HG02943 (cell line): Measurements from ENCODE around the gene CCDC183.
"Not testable (repeated sequence)": the region's sequence is repeated elsewhere in the genome, so short reads cannot be mapped to it uniquely, and the experiment has no call there.

Experiments
- ATAC-seq: cut with Tn5 transposase; IDR thresholded peaks from one replicate; pipeline ENCODE4 v1.9.1; 2021; ENCODE audit warnings: mild to moderate bottlenecking, low read depth, moderate library complexity; ENCODE audit not compliant: unreplicated experiment

CCDC183 gene

DNA sequence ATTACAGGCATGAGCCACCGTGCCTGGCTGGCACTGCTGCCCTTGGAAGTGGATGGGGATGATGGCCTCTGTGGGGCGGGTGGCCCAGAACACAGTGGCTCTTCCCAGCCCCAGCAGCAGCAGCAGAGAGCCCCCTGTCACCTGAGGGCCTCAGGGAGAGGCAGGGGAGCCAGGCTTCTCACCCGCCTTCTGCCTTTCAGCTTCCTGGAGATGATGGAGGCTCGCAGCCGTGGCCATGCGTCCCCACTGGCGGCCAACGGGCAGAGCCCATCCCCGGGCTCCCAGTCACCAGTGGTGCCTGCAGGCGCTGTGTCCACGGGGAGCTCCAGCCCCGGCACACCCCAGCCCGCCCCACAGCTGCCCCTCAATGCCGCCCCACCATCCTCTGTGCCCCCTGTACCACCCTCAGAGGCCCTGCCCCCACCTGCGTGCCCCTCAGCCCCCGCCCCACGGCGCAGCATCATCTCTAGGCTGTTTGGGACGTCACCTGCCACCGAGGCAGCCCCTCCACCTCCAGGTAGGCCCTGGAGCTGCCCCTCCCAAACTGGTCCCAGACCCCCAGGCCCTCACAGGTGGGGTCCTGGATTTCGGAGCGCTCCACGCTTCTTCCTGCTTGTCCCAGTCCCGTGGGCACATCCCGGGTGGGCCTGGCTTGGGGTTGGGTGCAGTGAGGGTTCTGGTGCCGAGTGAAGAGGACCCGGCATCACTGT is 41.2 kb downstream of the CCDC183 start:
- ATAC-seq, result no peak

DNA sequence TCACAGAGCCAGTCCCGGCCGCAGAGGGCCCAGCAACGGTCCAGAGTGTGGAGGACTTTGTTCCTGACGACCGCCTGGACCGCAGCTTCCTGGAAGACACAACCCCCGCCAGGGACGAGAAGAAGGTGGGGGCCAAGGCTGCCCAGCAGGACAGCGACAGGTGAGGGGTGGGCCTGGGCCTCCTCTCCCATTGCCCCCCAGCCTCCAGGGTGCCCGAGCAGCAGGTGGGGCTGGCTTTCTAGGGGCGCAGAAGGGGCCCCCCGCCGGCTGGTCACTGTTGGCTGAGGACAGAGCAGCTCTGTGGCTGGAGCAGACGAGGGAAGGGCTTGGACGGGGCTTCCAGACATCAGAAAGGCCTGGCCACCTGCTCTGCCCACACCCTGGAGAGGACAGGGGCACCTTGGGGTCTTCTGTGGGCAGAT is 41.7 kb downstream of the CCDC183 start:
- ATAC-seq, result not testable (repeated sequence)

DNA sequence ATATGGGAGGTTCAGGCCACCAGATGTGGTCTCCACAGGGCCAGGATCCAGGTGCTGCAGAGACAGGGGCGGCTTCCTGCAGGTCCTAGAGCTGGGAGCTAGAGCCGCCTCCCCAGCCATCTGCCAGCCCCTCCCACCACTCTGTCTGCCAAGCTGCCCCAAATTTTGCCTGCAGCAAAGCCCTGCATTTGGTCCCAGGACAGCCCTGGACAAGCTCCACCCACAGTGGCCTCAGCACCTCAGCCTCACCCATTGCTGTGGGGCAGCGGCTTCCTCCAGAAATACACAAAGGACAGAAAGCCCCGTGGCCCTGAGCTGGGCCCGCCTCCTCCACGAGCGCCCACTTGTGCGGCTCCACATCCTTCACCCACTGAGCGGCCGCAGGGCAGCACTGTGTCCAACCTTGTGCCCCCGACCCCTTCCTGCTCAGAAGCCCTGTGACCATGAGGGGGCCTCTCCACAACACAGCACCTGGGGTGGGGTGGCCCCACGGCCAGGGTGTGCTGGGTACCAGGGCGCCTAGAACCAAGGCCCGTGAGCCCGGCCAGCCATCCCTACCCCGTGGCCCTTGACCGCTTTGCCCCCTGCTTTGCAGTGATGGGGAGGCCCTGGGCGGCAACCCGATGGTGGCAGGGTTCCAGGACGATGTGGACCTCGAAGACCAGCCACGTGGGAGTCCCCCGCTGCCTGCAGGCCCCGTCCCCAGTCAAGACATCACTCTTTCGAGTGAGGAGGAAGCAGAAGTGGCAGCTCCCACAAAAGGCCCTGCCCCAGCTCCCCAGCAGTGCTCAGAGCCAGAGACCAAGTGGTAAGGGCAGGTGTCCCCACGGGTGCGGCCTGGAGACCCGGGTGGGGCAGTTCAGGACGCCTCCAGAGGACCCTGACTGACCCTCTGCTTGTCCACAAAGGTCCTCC is 42.4 kb downstream of the CCDC183 start:
- no peak for ATAC-seq

DNA sequence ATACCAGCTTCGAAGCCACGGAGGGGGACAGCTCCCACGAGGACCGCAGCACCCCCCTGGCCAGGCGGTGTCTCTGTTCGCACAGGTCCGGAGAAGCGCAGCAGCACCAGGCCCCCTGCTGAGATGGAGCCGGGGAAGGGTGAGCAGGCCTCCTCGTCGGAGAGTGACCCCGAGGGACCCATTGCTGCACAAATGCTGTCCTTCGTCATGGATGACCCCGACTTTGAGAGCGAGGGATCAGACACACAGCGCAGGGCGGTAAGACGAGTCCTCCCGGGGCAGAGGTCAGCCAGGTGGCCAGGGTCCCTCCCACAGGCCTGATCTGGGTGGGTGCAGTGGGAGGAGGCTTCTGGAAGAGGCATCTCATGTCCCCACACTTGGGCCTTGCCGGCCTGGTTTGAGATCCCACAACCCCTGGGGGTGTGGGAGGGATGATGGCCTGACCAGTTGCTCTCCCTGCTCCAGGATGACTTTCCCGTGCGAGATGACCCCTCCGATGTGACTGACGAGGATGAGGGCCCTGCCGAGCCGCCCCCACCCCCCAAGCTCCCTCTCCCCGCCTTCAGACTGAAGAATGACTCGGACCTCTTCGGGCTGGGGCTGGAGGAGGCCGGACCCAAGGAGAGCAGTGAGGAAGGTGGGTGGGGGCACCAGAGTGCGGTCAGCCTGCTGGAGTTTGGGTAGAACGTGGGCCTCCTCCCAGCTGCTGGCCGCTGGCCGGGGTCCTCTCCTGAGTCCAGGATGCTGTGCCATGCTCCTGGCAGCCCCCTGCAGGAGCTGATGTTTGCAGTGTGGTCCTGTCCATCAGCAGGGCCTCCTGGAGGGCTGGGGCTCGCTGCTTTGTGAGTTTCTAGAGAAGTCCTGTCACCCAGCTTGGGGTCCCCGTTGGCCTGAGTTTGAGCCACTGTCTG is 43.3 kb downstream of the CCDC183 start:
- no peak for ATAC-seq

DNA sequence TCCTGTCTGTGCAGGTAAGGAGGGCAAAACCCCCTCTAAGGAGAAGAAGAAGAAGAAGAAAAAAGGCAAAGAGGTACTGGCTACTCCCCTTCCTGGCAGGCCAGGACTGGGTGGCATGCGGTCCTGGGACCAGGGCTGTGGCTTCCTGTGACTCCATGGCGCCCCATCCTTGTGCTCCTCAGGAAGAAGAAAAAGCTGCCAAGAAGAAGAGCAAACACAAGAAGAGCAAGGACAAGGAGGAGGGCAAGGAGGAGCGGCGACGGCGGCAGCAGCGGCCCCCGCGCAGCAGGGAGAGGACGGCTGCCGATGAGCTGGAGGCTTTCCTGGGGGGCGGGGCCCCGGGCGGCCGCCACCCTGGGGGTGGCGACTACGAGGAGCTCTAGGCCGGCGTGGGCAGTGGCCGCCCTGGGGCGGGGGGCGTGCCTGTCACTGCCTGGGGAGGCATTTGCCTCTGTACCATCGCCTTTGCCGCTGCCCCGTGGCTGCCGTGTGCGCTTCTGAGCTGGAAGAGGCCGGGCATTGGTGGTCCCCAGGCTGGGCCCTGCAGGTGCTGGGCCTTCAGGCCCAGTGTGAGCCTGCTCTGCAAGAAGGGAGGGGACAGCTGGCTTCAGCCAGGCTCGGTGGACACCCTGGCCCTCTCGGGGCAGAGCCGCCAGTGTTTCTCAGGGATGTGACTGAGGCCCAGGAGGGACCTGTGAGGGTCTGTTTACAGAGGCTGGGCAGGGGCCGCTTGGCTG is 44.2 kb downstream of the CCDC183 start:
- no peak for ATAC-seq

DNA sequence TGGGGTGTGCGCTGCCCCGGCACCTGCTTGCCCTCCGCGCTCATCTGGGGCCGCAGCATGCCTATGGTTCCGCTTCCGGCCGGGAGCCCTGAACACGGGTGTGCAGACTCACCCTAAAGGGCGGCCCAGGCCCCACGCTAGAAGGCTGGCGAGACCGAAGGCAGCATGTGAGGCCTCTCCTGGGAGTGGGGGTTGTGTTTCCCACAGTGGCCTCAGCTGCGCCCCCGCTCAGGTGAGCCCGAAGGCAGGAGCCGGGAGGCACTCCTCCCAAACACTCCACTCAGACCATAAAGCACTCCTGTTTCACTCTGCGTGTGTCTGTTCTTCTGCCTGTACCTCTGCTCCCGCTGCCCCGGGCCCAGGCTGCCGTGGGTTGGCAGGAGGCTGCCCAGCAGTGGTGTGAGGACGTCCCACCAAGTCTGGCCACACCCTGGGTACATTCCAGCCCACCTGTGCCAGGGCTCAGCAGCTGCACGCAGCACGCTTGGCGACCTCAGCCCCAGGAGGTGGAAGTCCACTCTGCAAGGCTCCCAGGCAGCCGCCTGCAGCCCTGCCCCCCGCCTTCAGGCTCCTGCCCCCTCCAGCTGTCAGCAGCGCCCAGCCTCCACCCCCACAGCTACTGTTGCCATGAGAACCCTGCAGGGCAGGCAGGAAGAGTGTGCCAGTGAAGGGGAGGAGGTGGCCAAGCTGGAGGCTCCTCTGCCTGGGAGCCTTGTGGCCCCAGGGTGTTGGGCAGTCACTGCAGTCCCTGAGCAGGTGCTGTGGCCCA is 44.9 kb downstream of the CCDC183 start:
- no peak for ATAC-seq

DNA sequence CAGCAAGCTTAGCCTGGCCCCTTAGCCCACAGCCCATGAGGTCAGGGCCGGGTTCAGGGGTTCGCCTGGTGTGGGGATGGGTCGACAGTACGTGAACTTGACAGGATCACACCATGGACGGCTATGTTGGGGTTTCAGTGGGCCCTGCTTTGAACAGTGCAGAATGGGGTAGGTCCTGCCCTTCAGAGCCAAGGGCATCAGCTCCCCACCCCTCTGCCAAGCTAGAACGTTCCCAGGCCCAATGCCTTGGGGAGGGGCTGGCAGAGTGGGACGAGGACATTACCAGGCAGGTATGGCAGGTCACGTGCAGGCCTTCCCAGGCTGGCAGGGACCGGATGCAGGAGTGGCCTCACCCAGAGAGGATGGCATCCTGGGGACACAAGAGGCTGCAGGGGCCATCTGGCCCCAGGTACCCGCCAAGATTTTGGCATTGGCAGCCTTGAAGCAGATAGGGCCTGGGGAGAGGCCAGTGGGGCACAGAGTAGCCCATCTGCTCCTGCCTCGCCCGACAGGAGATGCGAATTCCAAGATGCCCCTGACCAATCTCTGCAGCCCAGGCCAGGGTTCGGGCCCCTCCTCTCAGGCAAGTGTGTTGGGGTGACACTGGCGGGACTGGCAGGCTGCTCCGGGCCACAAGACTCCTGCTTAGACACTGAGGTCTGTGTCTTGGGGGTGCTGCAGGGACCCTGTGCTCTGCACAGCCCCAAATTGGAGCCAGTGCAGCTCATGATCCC is 45.7 kb downstream of the CCDC183 start:
- ATAC-seq, result not testable (repeated sequence)

DNA sequence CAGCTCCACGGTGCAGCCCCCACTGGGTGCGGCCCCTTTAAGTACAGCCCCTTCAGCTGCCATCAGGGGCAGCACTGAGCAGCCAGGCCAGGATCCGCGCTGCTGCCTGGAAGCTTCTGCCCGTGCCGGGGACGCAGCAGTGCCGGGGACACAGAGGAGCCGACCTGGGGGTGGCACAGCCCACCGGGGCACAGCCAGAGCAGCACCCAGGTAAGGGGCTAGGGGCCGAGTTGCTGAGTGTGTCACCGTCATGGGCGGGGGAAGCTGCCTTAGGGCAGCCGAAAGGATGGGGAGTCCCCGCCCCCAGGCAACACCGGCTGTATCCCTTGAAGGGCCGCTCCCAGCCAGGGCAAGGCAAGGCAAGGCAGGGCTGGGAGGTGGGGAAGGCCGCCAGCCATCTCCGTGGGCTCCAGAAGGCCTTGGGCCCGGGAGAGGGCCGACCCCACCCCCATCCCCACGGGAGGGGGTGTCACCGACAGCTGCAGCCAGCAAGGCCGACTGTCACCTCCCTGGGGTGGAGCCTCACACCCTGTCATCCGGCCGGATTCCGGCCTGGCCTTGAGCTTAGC is 46.3 kb downstream of the CCDC183 start, which contains the start of gene AJM1:
Gene AJM1 (plus strand): TSS at position 99 of the 569 bp plus-strand sequence. CDS start 1,937 bp downstream, outside the sequence.
- peak; percentile 45 for ATAC-seq

DNA sequence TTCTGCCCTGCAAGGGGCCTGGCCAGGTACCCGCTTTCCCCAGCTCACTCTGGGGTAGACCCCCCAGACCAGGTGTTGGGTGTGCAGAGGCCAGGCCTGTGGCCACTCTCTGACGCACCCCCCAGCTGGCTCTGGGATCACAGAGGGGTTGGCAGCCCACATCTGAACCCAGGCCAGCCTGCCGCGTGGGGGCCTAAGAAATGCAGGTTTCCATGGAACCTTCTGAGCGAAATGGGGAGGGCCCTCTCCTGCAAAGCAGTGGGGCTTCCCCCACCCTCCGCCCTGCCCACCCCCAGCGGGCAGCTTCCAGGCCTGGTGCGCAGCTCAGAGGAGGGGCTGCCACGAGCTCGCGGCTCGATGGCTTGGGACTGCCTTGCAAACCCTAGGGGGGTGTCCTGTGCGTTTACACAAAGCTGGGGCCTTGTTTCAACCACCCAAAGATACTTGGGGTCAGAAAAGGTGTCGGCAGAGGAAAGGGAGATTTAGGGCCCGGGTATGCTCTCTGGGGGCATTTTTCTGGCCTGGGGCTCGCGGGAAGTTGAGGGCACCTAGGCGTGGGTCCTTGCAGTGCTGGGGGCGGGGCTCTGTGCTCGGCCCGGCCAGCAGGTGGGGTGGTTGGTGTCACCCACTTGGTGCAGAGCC is 47.1 kb downstream of the CCDC183 start:
- not testable (repeated sequence) for ATAC-seq

DNA sequence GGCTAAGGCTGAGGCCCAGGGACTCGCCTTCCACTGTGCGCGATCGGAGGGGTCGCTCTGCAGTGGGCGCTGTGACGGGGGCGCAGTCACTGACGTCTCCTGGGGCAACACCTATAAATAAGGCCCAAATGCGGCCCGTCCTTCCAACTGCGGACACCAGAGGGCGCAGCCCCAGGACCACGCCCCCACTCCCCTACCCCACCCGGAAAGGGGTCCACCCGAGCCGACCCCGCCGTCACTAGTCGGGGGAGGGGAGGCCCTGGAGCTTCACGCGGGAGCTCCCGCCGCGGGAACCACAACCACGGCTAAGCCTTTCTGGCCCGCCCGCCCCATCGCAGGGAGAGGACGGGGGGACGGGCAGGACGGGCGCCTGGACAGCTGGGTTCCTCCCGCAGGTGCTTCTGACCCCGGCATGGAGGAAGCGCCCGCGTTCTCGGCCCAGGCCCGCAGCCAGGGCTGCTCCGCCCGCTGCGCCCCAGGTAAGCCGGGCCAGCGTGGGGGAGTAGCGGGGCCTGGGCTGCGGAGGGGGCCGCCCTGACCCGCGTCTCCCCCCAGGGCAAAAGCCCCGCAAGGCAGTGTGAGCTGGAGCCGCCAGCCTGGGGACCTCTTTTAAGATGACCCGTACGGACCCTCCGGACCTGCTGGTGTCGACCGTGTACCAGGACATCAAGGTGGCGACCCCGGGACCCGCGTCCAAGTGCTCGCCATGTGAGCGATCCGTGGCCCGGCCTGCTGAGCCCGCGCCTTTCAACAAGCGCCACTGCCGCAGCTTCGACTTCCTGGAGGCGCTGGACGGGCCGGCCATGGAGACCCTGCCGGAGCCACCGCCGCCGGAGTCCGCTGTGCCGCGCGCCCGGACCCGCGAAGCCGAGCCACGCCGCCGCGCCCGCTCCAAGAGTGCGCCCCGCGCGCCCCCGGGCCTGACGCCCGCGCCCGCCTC is 47.9 kb downstream of the CCDC183 start:
- not testable (repeated sequence) for ATAC-seq

DNA sequence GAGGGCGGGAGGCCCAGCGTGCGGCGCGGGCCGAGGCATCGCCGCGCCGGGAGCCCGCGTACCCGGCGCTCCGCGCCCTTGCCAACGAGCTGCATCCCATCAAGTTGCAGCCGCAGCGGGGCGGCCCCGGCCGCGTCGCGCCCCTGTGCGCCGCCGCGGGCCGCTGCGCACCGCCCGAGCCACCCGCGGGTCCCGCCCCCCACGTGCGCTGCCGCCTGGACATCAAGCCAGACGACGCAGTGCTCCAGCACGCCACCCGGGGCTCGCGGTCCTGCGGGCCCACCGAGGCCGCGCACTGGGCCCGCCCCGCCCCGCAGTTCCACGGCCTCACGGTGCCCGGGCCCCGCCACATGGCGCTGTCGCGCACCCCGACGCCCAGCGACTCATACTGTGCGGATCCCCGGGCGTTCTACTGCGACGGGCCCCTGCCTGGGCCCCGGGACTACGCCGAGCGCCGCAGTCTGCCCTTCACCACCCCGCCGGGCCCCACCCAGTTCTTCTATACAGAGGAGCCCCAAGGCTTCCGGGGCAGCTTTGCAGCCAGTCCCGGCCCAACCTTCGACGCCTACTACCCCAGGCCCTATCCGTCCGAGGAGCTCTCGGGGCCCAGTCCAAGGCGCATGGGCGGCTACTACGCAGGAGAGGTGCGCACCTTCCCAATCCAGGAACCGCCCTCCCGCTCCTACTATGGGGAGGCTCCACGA is 48.8 kb downstream of the CCDC183 start:
- no peak for ATAC-seq

DNA sequence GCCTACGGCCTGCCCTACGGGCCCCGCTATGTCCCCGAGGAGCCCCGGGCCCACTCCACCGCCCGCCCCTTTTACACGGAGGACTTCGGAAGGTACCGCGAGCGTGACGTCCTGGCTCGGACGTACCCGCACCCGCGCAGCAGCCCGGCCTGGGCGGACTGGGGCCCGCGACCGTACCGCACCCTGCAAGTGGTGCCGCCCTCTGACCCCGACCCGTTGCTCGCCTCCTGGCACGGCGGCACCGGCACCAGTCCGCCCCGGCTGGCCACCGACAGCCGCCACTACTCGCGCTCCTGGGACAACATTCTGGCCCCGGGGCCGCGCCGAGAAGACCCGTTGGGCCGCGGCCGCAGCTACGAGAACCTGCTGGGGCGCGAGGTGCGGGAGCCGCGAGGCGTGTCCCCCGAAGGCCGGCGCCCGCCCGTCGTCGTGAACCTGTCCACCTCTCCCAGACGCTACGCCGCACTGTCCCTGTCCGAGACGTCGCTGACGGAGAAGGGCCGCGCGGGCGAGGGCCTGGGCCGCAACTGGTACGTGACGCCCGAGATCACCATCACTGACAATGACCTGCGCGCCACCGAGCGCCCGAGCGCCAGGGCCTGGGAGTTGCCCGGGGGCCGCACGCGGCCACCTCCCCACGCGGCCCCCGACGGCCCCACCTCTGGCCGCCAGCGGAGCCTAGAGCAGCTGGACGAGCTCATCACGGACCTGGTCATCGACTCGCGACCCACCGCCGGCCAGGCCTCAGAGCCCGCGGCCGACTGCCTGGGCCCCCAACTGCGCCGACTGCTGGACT is 49.5 kb downstream of the CCDC183 start:
- no peak for ATAC-seq

DNA sequence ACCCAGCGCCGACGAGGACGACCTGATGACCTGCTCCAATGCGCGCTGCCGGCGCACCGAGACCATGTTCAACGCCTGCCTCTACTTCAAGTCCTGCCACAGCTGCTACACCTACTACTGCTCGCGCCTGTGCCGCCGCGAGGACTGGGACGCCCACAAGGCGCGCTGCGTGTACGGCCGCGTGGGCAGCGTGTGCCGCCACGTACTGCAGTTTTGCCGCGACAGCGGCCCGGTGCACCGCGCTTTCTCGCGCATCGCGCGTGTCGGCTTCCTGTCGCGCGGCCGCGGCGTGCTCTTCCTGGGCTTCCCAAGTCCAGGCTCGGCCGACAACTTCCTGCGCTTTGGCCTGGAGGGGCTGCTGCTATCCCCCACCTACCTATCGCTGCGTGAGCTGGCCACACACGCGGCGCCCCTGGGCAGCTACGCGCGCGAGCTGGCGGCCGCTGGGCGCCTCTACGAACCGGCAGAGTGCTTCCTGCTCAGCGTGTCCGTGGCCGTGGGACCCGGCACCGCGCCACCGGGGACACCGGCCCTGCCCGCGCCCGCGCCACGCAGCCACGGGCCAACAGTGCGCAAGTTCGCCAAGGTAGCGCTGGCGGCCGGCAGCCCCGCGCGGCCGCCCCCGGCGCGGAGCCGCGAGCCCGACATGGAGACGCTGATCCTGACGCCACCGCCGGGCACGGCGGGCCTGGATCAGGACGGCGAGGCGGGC is 50.4 kb downstream of the CCDC183 start:
- no peak for ATAC-seq

DNA sequence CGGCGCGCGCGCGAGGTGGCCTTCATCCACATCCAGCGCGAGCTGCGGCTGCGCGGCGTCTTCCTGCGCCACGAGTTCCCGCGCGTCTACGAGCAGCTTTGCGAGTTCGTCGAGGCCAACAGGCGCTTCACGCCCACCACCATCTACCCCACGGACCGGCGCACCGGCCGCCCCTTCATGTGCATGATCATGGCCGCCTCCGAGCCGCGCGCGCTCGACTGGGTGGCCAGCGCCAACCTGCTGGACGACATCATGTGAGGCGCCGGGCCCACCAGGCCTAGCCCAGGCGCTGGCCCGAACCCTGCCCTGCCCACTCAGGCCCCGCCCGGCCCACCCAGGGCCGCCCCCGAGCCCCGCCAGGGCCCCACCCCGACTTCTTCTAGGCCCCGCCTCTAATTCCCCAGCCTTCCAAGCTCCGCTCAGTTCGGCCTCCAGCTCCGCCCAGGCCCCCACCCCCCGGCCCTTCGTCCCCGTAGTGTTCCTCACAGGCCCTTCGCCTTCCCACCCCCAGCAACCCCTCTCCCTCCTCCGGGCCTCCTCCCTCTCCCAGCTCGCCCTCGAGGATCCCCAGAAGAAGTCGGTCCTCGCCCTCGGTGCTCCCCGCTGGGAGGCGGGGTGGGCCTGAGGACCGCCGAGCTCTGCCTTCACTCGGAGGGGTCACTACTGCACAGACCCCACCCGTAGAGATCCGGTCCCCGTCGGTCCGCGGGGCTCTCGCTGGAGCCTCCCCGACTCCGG is 51.1 kb downstream of the CCDC183 start:
- ATAC-seq, result no peak
